GM12878 (cell line): ENCODE measurements around the gene PCDHA2. TPM values are rescaled to one million over a fixed set of nuclear protein-coding genes. Genes with fewer than 3 reads are reported as not detected.

Source experiments
- ATAC-seq: fragments of 200-7000 bp; cut with Tn5 transposase; 3 replicates; pipeline ENCODE4 v1.9.1; 2020; ENCODE audit warnings: mild to moderate bottlenecking, moderate library complexity
- BruUV-seq: library from RNA; stranded (reverse); fragments of 400-500 nt; replicated peaks from 2 replicates; lab custom pipeline; 2021; lab: Mats Ljungman, UMichigan
- CTCF ChIA-PET: fragments of 300-600 bp; sonication (Branson Sonifier 250); formaldehyde crosslinking; extraction: SDS; loops from one replicate; lab custom pipeline; 2021; ENCODE audit warnings: inconsistent platforms; lab: Yijun Ruan, JAX
- POLR2A ChIA-PET: fragments of 350-600 bp; formaldehyde crosslinking; extraction: SDS; loops from one replicate; lab custom pipeline; 2021; ENCODE audit warnings: inconsistent platforms; lab: Charles Lee
- RAD21 ChIA-PET: fragments of 300-600 bp; sonication (Branson Sonifier 250); formaldehyde crosslinking; loops from one replicate; lab custom pipeline; 2023; ENCODE audit warnings: antibody characterized with exemption; ENCODE audit not compliant: unreplicated experiment; lab: Charles Lee
- SMC1A ChIA-PET: fragments of 300-600 bp; sonication (Branson Sonifier 250); formaldehyde crosslinking; loops from one replicate; lab custom pipeline; 2023; ENCODE audit not compliant: unreplicated experiment, uncharacterized antibody; lab: Charles Lee
- DNase-seq: peaks from one replicate; pipeline ENCODE4 v3.0.0-alpha.2; 2011; ENCODE audit warnings: low read depth, low spot score
- FAIRE-seq: peaks from 3 replicates; lab custom pipeline; 2011; peaks lifted over from hg19 to GRCh38; lab: Jason Lieb, UNC
- H2AFZ ChIP-seq: 2 replicates; pipeline ENCODE4 v1.6.0; 2011; ENCODE audit warnings: low read depth, low read length, control low read depth; ENCODE audit not compliant: control insufficient read depth
- H3K27ac ChIP-seq: 2 replicates; pipeline ENCODE4 v1.5.1; 2011; ENCODE audit warnings: control low read depth; ENCODE audit not compliant: control insufficient read depth, insufficient read depth
- H3K27me3 ChIP-seq, 2 experiments: replicated peaks in 1 of 2; 2 replicates each; pipeline versions ENCODE4 v1.6.0 to v1.6.1; 2011; ENCODE audit warnings: low read length in 1 of 2; ENCODE audit not compliant: control insufficient read depth in 2 of 2, insufficient read depth in 2 of 2
- H3K36me3 ChIP-seq, 2 experiments: 2 replicates each; pipeline ENCODE4 v1.5.1; 2011; ENCODE audit warnings: low read length in 1 of 2; ENCODE audit not compliant: control insufficient read depth in 2 of 2, insufficient read depth in 2 of 2
- H3K4me1 ChIP-seq: 2 replicates; pipeline ENCODE4 v1.6.1; 2011; ENCODE audit warnings: mild to moderate bottlenecking, low read length, moderate library complexity, mixed read lengths; ENCODE audit not compliant: control insufficient read depth, insufficient read depth
- H3K4me2 ChIP-seq: 2 replicates; pipeline ENCODE4 v1.6.0; 2011; ENCODE audit warnings: control low read depth; ENCODE audit not compliant: control insufficient read depth, insufficient read depth
- H3K4me3 ChIP-seq: fragments of 200-600 bp; sonication (generic); 2 replicates; pipeline ENCODE4 v1.5.1; 2016
- H3K79me2 ChIP-seq: 2 replicates; pipeline ENCODE4 v1.6.0; 2011; ENCODE audit warnings: low read length; ENCODE audit not compliant: control insufficient read depth, insufficient read depth
- H3K9ac ChIP-seq: 2 replicates; pipeline ENCODE4 v1.8.0; 2011; ENCODE audit warnings: low read length, control low read depth, mixed read lengths; ENCODE audit not compliant: control insufficient read depth, insufficient read depth
- H3K9me3 ChIP-seq: replicated peaks from 3 replicates; pipeline ENCODE4 v1.5.1; 2011; ENCODE audit warnings: mild to moderate bottlenecking, low read length; ENCODE audit not compliant: control insufficient read depth, insufficient read depth
- H4K20me1 ChIP-seq: 2 replicates; pipeline ENCODE4 v1.6.0; 2011; ENCODE audit not compliant: control insufficient read depth, insufficient read depth
- ASH2L ChIP-seq: fragments of 300-600, 200-600 bp; sonication (generic); IDR thresholded peaks from 2 replicates; pipeline ENCODE4 v1.6.1; 2017; ENCODE audit warnings: low read depth, mild to moderate bottlenecking, borderline replicate concordance
- EGR1 ChIP-seq, 2 experiments: IDR thresholded peaks; 1 replicate in 1 of 2; 2 replicates in 1 of 2; pipeline ENCODE4 v1.6.1; 2011 to 2012; ENCODE audit warnings: low read depth in 2 of 2, low read length in 2 of 2, borderline replicate concordance in 1 of 2, mild to moderate bottlenecking in 1 of 2, moderate library complexity in 1 of 2
- EP300 ChIP-seq, 2 experiments: fragments of 150-350 bp in 1 of 2; IDR thresholded peaks; 2 replicates each; pipeline ENCODE4 v1.6.1; 2011 to 2012; ENCODE audit warnings: low read depth in 2 of 2, low read length in 2 of 2, borderline replicate concordance in 1 of 2, improper control_type of control experiment in 1 of 2, inconsistent platforms in 1 of 2; ENCODE audit not compliant: control insufficient read depth in 1 of 2
- ETV6 ChIP-seq, 2 experiments: fragments of 450-650 bp in 1 of 2; IDR thresholded peaks in 1 of 2; conservative IDR thresholded peaks in 1 of 2; 2 replicates each; pipeline ENCODE4 v1.6.1; 2014; ENCODE audit warnings: antibody characterized with exemption in 1 of 2, borderline replicate concordance in 1 of 2, low read depth in 1 of 2, mild to moderate bottlenecking in 1 of 2, moderate library complexity in 1 of 2
- FOS ChIP-seq: IDR thresholded peaks from 3 replicates; pipeline ENCODE4 v1.6.1; 2011; ENCODE audit warnings: borderline replicate concordance; ENCODE audit not compliant: insufficient read length; ENCODE audit errors: extremely low read depth
- MXI1 ChIP-seq: fragments of 150-350 bp; IDR thresholded peaks from 2 replicates; pipeline ENCODE4 v1.6.1; 2011; ENCODE audit warnings: low read depth, mild to moderate bottlenecking, inconsistent platforms, low read length, improper control_type of control experiment
- POLR2AphosphoS2 ChIP-seq: IDR thresholded peaks from 2 replicates; pipeline ENCODE4 v1.6.1; 2011; ENCODE audit warnings: low read depth, mild to moderate bottlenecking, low read length, improper control_type of control experiment, moderate library complexity
- RAD51 ChIP-seq: fragments of 450-650 bp; IDR thresholded peaks from 2 replicates; pipeline ENCODE4 v1.6.1; 2016; ENCODE audit warnings: moderate library complexity, mild to moderate bottlenecking, inconsistent platforms
- SIN3A ChIP-seq: IDR thresholded peaks from 2 replicates; pipeline ENCODE4 v1.6.1; 2012; ENCODE audit warnings: low read depth, low read length, improper control_type of control experiment
- SMARCA5 ChIP-seq: fragments of 450-650 bp; IDR thresholded peaks from 2 replicates; pipeline ENCODE4 v1.6.1; 2017; ENCODE audit warnings: mild to moderate bottlenecking
- SP1 ChIP-seq: IDR thresholded peaks from one replicate; pipeline ENCODE4 v1.6.1; 2011; ENCODE audit warnings: low read depth, low read length
- STAT3 ChIP-seq: IDR thresholded peaks from 2 replicates; pipeline ENCODE4 v1.6.1; 2011; ENCODE audit warnings: low read depth, low read length, improper control_type of control experiment
- TCF3 ChIP-seq: IDR thresholded peaks from 2 replicates; pipeline ENCODE4 v1.6.1; 2012; ENCODE audit warnings: low read depth, mild to moderate bottlenecking, low read length, borderline replicate concordance; ENCODE audit not compliant: insufficient read depth
- WGBS: methylation state at CpG from one replicate; pipeline ENCODE4 v1.1.6; 2016; ENCODE audit warnings: low lambda C conversion rate; ENCODE audit not compliant: insufficient replicate concordance, insufficient coverage; ENCODE audit errors: missing lambda C conversion rate; 5-methylcytosine and 5-hydroxymethylcytosine counted together
- in situ Hi-C: fragments of 300-500 bp; cut with MboI; formaldehyde crosslinking; loops from 9 replicates; pipeline ENCODE4 v1.14.3; 2018; ENCODE audit warnings: mixed read lengths
- intact Hi-C: fragments of 100-400 bp; cut with micrococcal nuclease; formaldehyde crosslinking; loops from one replicate; pipeline ENCODE4 v1.14.2; 2022; ENCODE audit not compliant: unreplicated experiment
- polyA plus RNA-seq, 11 experiments: library from polyadenylated mRNA; depleted of rRNA in 4 of 11; unstranded in 6 of 11; stranded (reverse) in 5 of 11; fragments of >200 nt; fragmentation: Nextera tagmentation in 4 of 11; fragmentation: Illumina TruSeq in 1 of 11; extraction: Ambion mirVana in 4 of 11; extraction: Trizol in 1 of 11; gene quantifications; 1 replicate in 1 of 11; 2 replicates in 10 of 11; pipeline versions ENCODE4 v1.2.1 to v1.2.3, GENCODE V29; 2011 to 2016; ENCODE audit warnings: inconsistent platforms in 2 of 11, missing spikeins in 2 of 11, low read depth in 1 of 11
- total RNA-seq, 4 experiments: library from RNA; depleted of rRNA in 3 of 4; stranded (reverse); fragments of >200 nt in 3 of 4; fragmentation: Illumina TruSeq in 1 of 4; extraction: Trizol in 1 of 4; gene quantifications; 2 replicates each; pipeline versions ENCODE4 v1.2.1 to v1.2.3, GENCODE V29; 2013 to 2021
- TF ChIP-seq, protein P1 (sequence below): fragments of 450-650 bp; IDR thresholded peaks from 2 replicates; pipeline ENCODE4 v1.6.1; 2016; ENCODE audit warnings: mild to moderate bottlenecking
- TF ChIP-seq, protein P2 (sequence below): IDR thresholded peaks from 2 replicates; pipeline ENCODE4 v1.6.1; 2012; ENCODE audit warnings: low read depth, low read length, improper control_type of control experiment
- TF ChIP-seq, protein P3 (sequence below): fragments of 450-650 bp; IDR thresholded peaks from 2 replicates; pipeline ENCODE4 v1.6.1; 2016; ENCODE audit warnings: mild to moderate bottlenecking, moderate library complexity, borderline replicate concordance
- TF ChIP-seq, protein P4 (sequence below): fragments of 450-650 bp; IDR thresholded peaks from 2 replicates; pipeline ENCODE4 v1.6.1; 2017; ENCODE audit warnings: mild to moderate bottlenecking

Gene PCDHA2
- total and polyA plus RNA-seq, 10 of the 15 experiments (the other 5 are each of a cell fraction or from before 2014, with no cell fraction given), result 0.04 to 0.06 TPM; not detected in 8

DNA sequence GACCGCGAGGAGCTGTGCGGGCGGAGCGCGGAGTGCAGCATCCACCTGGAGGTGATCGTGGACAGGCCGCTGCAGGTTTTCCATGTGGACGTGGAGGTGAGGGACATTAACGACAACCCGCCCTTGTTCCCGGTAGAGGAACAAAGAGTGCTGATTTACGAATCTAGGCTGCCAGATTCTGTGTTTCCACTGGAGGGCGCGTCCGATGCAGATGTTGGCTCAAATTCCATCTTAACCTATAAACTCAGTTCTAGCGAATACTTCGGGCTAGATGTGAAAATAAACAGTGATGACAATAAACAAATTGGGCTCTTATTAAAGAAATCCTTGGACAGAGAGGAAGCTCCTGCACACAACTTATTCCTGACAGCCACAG is 33.7 kb downstream of the PCDHA2 start:
- H3K4me3 ChIP-seq, result no peak overlapping the region
- TF ChIP-seq TCF3 (no peak), SIN3A (no peak), FOS (no peak), RAD51 (no peak), SP1 (no peak), MXI1 (no peak), EGR1 (IDR thresholded peaks at IDR 0.05; ENCODE audit: borderline replicate concordance in 1 of 2, low read depth in 2 of 2, low read length in 2 of 2) (no peak), ETV6 (conservative IDR thresholded peaks at IDR 0.05 in 1 of 2, IDR thresholded peaks at IDR 0.05 in 1 of 2; ENCODE audit: borderline replicate concordance in 1 of 2, low read depth in 1 of 2) (no peak), ASH2L (no peak), POLR2AphosphoS2 (no peak), SMARCA5 (no peak), EP300 (IDR thresholded peaks at IDR 0.05; ENCODE audit: borderline replicate concordance in 1 of 2, control insufficient read depth in 1 of 2, low read depth in 2 of 2, low read length in 2 of 2) (no peak), STAT3 (no peak)
- TF ChIP-seq, protein P1, sequence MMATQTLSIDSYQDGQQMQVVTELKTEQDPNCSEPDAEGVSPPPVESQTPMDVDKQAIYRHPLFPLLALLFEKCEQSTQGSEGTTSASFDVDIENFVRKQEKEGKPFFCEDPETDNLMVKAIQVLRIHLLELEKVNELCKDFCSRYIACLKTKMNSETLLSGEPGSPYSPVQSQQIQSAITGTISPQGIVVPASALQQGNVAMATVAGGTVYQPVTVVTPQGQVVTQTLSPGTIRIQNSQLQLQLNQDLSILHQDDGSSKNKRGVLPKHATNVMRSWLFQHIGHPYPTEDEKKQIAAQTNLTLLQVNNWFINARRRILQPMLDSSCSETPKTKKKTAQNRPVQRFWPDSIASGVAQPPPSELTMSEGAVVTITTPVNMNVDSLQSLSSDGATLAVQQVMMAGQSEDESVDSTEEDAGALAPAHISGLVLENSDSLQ, result no peak
- TF ChIP-seq, protein P2, sequence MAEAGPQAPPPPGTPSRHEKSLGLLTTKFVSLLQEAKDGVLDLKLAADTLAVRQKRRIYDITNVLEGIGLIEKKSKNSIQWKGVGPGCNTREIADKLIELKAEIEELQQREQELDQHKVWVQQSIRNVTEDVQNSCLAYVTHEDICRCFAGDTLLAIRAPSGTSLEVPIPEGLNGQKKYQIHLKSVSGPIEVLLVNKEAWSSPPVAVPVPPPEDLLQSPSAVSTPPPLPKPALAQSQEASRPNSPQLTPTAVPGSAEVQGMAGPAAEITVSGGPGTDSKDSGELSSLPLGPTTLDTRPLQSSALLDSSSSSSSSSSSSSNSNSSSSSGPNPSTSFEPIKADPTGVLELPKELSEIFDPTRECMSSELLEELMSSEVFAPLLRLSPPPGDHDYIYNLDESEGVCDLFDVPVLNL, result no peak
- TF ChIP-seq, protein P3, sequence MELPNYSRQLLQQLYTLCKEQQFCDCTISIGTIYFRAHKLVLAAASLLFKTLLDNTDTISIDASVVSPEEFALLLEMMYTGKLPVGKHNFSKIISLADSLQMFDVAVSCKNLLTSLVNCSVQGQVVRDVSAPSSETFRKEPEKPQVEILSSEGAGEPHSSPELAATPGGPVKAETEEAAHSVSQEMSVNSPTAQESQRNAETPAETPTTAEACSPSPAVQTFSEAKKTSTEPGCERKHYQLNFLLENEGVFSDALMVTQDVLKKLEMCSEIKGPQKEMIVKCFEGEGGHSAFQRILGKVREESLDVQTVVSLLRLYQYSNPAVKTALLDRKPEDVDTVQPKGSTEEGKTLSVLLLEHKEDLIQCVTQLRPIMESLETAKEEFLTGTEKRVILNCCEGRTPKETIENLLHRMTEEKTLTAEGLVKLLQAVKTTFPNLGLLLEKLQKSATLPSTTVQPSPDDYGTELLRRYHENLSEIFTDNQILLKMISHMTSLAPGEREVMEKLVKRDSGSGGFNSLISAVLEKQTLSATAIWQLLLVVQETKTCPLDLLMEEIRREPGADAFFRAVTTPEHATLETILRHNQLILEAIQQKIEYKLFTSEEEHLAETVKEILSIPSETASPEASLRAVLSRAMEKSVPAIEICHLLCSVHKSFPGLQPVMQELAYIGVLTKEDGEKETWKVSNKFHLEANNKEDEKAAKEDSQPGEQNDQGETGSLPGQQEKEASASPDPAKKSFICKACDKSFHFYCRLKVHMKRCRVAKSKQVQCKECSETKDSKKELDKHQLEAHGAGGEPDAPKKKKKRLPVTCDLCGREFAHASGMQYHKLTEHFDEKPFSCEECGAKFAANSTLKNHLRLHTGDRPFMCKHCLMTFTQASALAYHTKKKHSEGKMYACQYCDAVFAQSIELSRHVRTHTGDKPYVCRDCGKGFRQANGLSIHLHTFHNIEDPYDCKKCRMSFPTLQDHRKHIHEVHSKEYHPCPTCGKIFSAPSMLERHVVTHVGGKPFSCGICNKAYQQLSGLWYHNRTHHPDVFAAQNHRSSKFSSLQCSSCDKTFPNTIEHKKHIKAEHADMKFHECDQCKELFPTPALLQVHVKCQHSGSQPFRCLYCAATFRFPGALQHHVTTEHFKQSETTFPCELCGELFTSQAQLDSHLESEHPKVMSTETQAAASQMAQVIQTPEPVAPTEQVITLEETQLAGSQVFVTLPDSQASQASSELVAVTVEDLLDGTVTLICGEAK, result no peak
- TF ChIP-seq, protein P4, sequence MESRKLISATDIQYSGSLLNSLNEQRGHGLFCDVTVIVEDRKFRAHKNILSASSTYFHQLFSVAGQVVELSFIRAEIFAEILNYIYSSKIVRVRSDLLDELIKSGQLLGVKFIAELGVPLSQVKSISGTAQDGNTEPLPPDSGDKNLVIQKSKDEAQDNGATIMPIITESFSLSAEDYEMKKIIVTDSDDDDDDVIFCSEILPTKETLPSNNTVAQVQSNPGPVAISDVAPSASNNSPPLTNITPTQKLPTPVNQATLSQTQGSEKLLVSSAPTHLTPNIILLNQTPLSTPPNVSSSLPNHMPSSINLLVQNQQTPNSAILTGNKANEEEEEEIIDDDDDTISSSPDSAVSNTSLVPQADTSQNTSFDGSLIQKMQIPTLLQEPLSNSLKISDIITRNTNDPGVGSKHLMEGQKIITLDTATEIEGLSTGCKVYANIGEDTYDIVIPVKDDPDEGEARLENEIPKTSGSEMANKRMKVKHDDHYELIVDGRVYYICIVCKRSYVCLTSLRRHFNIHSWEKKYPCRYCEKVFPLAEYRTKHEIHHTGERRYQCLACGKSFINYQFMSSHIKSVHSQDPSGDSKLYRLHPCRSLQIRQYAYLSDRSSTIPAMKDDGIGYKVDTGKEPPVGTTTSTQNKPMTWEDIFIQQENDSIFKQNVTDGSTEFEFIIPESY, result no peak
- H3K9me3 ChIP-seq, result no peaks in the 10 kb centered on the region; the same call in 1 of the 3 replicates
- 64% methylated on average over 18 of the region's 18 CpGs for WGBS
- no peak overlapping the region for H3K27ac ChIP-seq
- ChIA-PET POLR2A (no interaction called here), CTCF (no interaction called here), SMC1A (no interaction called here), RAD21 (no interaction called here)
- no peaks in the 10 kb centered on the region for H3K36me3 ChIP-seq
- FAIRE-seq (no peak), ATAC-seq (no peak), DNase-seq (no peak)
- H3K79me2 ChIP-seq, result no peaks in the 10 kb centered on the region
- H3K4me1 ChIP-seq, result no peaks in the 10 kb centered on the region
- H3K4me2 ChIP-seq, result no peak overlapping the region
- no peaks in the 10 kb centered on the region for H3K27me3 ChIP-seq
- no peak overlapping the region for H3K9ac ChIP-seq
- H4K20me1 ChIP-seq, result no peaks in the 10 kb centered on the region
- intact Hi-C loops, result no loop called here
- in situ Hi-C loops, result no loop called here
- H2AFZ ChIP-seq, result no peak overlapping the region
- BruUV-seq, result no TSS peak
